Peyer's patch (tissue), 4 donors: ENCODE measurements around the gene TREM2.

Experiments used
- POLR2A ChIP-seq, 2 donors: fragments of 450-650 bp; IDR thresholded peaks; one replicate each; pipeline ENCODE4 v1.5.1; 2017; ENCODE audit warnings: antibody characterized with exemption in 2 of 2, mild to moderate bottlenecking in 2 of 2, moderate library complexity in 2 of 2
- TF ChIP-seq, protein P1 (sequence below), 6 experiments: fragments of 450-650 bp in 4 of 6; fragments of 200-600 bp in 2 of 6; sonication (generic) in 1 of 6; IDR thresholded peaks; one replicate each; pipeline ENCODE4 v1.5.1; 2017 to 2019; ENCODE audit warnings: antibody characterized with exemption in 6 of 6, mild to moderate bottlenecking in 3 of 6, moderate library complexity in 1 of 6

DNA sequence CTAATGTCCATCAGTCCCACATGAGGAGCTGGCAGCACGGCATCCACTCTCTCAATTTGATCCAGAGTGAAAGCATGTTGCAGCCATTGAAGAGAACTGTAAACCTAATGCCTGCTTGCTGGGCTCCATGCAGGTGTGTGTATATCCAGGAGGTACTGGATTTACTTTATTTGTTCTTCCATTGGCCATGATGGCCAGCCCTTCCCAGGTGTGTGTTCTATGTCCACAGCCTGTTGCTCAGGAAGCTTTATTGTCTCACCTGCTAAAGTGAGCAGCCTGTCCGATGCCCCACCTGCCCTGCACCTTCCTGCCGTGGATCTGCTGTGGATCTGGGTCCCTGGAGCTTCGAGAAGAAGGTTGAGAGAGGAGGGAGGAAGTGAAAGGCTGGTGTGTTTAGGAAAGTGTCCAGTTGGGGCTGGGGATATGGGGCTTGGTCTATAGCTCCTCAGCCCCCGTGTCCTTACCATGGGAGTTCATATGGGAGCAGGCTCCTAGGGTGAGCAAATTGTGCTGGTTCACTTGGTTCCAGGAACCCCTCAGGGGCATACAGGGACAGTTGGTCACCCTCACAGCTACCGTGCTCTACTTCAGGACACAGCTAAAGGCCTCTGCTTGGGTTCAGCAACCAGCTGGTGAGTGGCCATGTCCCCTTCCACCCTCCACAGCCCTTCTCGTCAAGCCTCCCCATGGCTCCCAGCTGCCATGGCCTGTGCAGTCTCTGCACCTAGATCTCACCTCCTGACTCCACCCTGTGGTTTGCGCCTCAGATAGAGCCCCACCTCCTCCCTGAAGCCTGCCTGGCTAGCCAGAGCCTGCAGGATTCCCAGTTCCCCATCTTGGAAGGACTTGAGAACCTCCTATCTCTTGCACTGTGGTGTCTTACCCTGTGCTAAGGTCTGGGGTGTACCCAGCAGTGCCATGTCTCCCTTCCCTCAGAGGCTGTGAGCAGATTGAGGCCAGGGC is 25.3 kb upstream of the TREM2 start:
- TF ChIP-seq, protein P1, sequence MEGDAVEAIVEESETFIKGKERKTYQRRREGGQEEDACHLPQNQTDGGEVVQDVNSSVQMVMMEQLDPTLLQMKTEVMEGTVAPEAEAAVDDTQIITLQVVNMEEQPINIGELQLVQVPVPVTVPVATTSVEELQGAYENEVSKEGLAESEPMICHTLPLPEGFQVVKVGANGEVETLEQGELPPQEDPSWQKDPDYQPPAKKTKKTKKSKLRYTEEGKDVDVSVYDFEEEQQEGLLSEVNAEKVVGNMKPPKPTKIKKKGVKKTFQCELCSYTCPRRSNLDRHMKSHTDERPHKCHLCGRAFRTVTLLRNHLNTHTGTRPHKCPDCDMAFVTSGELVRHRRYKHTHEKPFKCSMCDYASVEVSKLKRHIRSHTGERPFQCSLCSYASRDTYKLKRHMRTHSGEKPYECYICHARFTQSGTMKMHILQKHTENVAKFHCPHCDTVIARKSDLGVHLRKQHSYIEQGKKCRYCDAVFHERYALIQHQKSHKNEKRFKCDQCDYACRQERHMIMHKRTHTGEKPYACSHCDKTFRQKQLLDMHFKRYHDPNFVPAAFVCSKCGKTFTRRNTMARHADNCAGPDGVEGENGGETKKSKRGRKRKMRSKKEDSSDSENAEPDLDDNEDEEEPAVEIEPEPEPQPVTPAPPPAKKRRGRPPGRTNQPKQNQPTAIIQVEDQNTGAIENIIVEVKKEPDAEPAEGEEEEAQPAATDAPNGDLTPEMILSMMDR (IDR thresholded peaks at IDR 0.05) = no peak
- no peak for TF ChIP-seq POLR2A (IDR thresholded peaks at IDR 0.05)
